Fibroblast of villous mesenchyme (primary cell): ENCODE results near the gene CALCOCO1. TPM values are rescaled to one million over a fixed set of nuclear protein-coding genes. Genes with fewer than 3 reads are reported as not detected.

Experiments
- DNase-seq: peaks from one replicate; pipeline ENCODE4 v3.0.0-alpha.2; 2010; ENCODE audit warnings: low read depth
- H3K4me3 ChIP-seq: 2 replicates; pipeline ENCODE4 v1.5.1; 2011; ENCODE audit warnings: low read depth, mild to moderate bottlenecking, low read length
- CTCF ChIP-seq: IDR thresholded peaks from 2 replicates; pipeline ENCODE4 v1.5.1; 2012; ENCODE audit warnings: low read depth, mild to moderate bottlenecking, low read length; ENCODE audit not compliant: insufficient read depth
- total RNA-seq: library from RNA; depleted of rRNA; stranded (reverse); fragments of >200 nt; gene quantifications from 2 replicates; pipeline ENCODE4 v1.2.3, GENCODE V29; 2012

CALCOCO1 gene
- 78.2 and 84.4 TPM in 2 replicates for total RNA-seq

GRCh38 chr12:53727310-53728041 is at the start of gene CALCOCO1:
TSS of gene CALCOCO1 (minus strand) at chr12:53727452. CDS start at chr12:53725242, 2,210 bp downstream.
- peak within 1 kb of the TSS; percentile 85 for H3K4me3 ChIP-seq
- no peak for TF ChIP-seq CTCF
- peak; percentile 98 for DNase-seq

GRCh38 chr12:53776872-53777271 is 49.6 kb upstream of the CALCOCO1 start:
- TF ChIP-seq CTCF: no peak
- no peak for DNase-seq
- no peak overlapping the region for H3K4me3 ChIP-seq

GRCh38 chr12:53775478-53776145 is 48.4 kb upstream of the CALCOCO1 start:
- no peak overlapping the region for H3K4me3 ChIP-seq
- no peak for DNase-seq
- TF ChIP-seq CTCF: no peak

GRCh38 chr12:53770281-53770680 is 43.0 kb upstream of the CALCOCO1 start:
- TF ChIP-seq CTCF: no peak
- DNase-seq: peak; percentile 85
- no peak overlapping the region for H3K4me3 ChIP-seq

- no peak overlapping the region for H3K4me3 ChIP-seq
- TF ChIP-seq CTCF: no peak
- DNase-seq: no peak
Measured at GRCh38 chr12:53768976-53769375, 41.7 kb upstream of the CALCOCO1 start.

GRCh38 chr12:53766881-53767280 is 39.6 kb upstream of the CALCOCO1 start:
- no peak overlapping the region for H3K4me3 ChIP-seq
- no peak for TF ChIP-seq CTCF
- DNase-seq: peak; percentile 19
